ENCODE measurements around the gene WDR7. TPM values are rescaled to one million over a fixed set of nuclear protein-coding genes. Genes with fewer than 3 reads are reported as not detected.

WDR7 gene
- total RNA-seq, 1 donor: 30.7 TPM

DNA sequence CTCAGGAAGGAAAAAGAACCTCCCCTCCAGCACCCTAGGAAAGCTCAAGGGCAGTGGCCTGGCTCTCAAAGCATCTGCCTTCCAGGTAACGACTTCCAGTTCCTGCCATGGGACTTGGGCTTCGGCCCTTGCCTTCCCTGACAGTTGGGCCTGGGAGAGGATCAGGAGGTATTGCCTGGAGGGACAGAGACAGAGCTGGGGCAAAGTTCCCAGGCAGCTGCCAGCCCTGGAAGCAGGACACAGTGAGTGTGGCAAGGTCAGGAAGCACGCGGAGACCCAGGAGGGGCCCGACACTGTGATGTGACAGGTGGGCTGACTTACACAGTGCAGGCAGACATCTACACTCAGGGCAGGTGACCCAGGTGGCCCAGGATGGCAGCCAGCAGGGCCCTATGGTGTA is 408.2 kb downstream of the WDR7 start:
- TF ChIP-seq, protein P1, sequence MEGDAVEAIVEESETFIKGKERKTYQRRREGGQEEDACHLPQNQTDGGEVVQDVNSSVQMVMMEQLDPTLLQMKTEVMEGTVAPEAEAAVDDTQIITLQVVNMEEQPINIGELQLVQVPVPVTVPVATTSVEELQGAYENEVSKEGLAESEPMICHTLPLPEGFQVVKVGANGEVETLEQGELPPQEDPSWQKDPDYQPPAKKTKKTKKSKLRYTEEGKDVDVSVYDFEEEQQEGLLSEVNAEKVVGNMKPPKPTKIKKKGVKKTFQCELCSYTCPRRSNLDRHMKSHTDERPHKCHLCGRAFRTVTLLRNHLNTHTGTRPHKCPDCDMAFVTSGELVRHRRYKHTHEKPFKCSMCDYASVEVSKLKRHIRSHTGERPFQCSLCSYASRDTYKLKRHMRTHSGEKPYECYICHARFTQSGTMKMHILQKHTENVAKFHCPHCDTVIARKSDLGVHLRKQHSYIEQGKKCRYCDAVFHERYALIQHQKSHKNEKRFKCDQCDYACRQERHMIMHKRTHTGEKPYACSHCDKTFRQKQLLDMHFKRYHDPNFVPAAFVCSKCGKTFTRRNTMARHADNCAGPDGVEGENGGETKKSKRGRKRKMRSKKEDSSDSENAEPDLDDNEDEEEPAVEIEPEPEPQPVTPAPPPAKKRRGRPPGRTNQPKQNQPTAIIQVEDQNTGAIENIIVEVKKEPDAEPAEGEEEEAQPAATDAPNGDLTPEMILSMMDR (IDR thresholded peaks at IDR 0.05; ENCODE audit: insufficient read depth, low read depth, low read length): no peak
- no peak overlapping the region for H3K4me3 ChIP-seq (ENCODE audit: low read depth, low read length)
- no peak for DNase-seq (ENCODE audit: low read depth)

DNA sequence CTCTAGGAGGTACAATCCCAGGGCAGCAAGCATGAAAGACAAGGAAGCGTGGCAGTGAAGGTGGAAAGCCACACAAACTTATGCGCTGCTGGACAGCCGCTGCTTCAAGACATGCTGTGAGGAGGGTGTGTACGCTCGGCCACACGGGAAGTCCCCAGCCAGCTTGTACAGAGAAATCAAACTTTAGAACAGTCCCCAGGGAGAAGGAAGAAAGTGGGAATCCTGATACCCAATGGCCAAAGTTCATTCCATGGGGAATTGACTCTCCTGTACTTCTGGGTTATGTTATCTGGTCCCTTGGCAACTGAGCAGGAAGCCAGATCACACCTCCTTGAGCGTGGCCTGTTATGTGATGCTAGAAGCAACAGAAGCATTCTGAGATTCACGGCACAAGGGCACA is 409.7 kb downstream of the WDR7 start:
- no peak for DNase-seq (ENCODE audit: low read depth)
- TF ChIP-seq, protein P1 (IDR thresholded peaks at IDR 0.05; ENCODE audit: insufficient read depth, low read depth, low read length): no peak

DNA sequence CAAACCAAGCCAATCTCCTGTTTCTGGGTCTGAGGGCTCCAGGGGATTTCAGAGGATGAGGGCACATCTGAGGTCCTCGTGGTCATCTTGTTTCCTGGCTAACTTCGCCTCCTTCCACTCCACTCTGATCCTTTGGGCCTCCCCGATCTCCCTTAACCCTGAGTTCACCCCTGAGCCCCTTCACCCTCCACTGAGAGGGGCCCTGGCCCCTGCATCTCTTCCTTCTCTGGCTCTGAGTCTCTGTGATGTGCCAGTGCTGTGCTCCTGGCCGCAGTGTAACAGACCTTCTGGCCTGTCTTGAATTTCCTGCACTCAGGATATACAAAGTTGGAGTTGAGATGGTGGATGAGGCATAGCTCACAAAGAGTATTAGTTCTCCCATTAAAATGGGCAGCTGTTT is 411.0 kb downstream of the WDR7 start:
- TF ChIP-seq, protein P1 (IDR thresholded peaks at IDR 0.05; ENCODE audit: insufficient read depth, low read depth, low read length): no peak
- no peak for DNase-seq (ENCODE audit: low read depth)
- H3K4me3 ChIP-seq (ENCODE audit: low read depth, low read length): no peak overlapping the region

More for the DNA sequence above, 409.7 kb downstream of the WDR7 start:
- H3K4me3 ChIP-seq (ENCODE audit: low read depth, low read length): no peak overlapping the region

DNA sequence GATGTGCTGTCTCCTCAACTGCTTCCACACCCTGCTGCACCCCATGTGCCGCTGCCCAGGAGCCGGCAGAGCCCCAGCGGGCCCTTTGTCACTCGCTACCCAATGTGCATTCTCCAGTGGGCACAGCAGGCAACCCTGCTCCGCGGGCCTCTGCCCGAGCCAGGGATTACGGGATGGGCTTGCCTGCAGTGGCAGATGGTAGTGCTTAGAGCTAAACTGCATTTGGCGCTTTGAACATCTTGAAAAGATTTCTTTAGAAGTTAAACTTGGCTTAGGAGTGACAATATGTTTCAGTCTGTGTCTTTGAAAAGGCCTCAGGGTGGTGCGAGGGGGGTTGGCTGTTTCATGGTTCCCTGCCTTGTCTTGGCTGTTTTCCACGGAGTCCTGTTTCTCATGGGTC is 411.7 kb downstream of the WDR7 start:
- H3K4me3 ChIP-seq (ENCODE audit: low read depth, low read length): no peak overlapping the region
- TF ChIP-seq, protein P1 (IDR thresholded peaks at IDR 0.05; ENCODE audit: insufficient read depth, low read depth, low read length): no peak
- DNase-seq (ENCODE audit: low read depth): no peak

DNA sequence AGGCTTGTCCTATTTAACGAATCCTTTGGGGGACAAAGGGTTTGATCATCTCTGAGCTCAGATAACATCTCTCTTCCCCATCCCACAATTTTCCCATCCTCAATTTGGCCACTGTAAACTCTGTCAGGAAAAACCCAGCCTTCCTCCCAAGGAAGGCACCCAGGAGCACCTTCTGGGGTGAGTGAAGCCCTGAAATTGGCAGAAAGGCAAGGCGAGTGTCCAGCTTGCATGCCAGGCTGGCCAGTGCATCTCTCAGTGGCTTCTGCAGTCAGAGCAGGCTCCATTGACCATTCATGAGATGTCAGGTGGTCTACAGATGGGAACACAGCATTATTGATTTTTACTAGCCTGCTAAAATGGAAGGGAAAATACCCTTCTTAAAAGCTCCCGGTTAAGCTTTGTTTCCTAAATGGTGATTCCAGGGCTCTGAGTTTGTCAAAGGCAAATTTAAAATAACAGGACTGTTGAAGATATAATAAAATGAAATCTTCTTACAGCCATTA is 412.5 kb downstream of the WDR7 start:
- TF ChIP-seq, protein P1 (IDR thresholded peaks at IDR 0.05; ENCODE audit: insufficient read depth, low read depth, low read length): no peak
- no peak overlapping the region for H3K4me3 ChIP-seq (ENCODE audit: low read depth, low read length)
- no peak for DNase-seq (ENCODE audit: low read depth)

DNA sequence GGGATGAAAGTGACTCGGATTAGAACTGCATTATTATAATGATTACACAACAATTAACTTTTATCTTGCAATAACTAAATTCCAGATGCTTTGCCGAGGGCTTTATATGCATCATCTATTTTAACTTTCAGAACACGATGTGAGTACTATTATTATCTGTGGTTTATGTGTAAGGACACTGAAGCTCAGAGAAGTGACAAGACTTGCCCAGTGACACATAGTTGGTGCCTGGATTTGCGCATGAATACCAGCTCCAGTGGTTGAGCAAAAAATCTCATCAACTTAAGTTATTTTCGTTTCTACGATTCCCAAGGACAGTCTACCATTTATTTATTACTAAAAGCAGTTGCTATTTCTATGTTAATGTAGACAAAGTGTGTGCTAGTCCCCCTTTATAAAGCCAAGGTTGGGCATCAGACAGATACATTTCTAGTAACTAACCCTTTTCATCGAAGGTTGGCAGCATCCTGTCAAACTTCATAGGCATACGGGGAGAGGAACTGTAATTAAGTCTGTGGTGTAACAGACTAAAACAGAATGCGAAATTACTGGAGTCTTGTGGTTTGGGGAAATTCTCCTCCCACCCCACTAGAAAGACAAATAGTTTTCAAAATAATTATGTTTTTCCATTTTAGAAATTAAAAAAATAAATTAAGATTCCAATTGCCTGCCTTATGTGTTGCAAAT is 422.5 kb downstream of the WDR7 start:
- TF ChIP-seq, protein P1 (IDR thresholded peaks at IDR 0.05; ENCODE audit: insufficient read depth, low read depth, low read length): no peak
- no peak for DNase-seq (ENCODE audit: low read depth)
- H3K4me3 ChIP-seq (ENCODE audit: low read depth, low read length): no peak overlapping the region

Measured in fibroblast of villous mesenchyme (primary cell).